GM12892 (cell line): Measurements from ENCODE around the gene TSPAN13.

Experiments
- DNase-seq: peaks from one replicate; pipeline ENCODE4 v3.0.0; 2011; ENCODE audit not compliant: insufficient read length
- FAIRE-seq: peaks from 2 replicates; lab custom pipeline; 2011; peaks lifted over from hg19 to GRCh38; lab: Jason Lieb, UNC
- POLR2A ChIP-seq: IDR thresholded peaks from 2 replicates; pipeline ENCODE4 v1.6.1; 2011; ENCODE audit warnings: low read depth, low read length, control low read depth
- POLR2AphosphoS5 ChIP-seq: IDR thresholded peaks from 2 replicates; pipeline ENCODE4 v1.6.1; 2011; ENCODE audit warnings: low read depth, low read length, control low read depth
- TAF1 ChIP-seq: IDR thresholded peaks from 2 replicates; pipeline ENCODE4 v1.6.1; 2011; ENCODE audit warnings: low read depth, mild to moderate bottlenecking, control low read depth, low read length, borderline replicate concordance

Gene TSPAN13

DNA sequence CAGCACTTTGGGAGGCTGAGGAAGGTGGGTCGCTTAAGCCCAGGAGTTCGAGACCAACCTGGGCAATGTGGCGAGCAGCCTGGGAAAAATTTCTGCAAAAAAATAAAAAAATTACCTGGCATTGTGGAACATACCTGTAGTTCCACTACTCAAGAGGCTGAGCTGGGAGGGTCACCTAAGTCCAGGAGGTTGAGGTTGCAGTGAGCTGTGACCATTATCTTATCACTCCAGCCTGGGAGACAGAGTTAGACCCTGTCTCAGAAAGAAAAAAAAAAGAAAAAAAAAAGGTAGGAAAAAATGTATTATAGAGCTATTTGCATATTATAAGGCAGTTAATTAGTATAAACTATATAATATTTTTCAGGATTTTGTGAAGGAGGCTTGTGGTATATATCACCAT, 11.0 kb upstream of the TSPAN13 start:
- no peak for FAIRE-seq
- DNase-seq: no peak
- TF ChIP-seq POLR2AphosphoS5 (no peak), POLR2A (no peak), TAF1 (no peak)

DNA sequence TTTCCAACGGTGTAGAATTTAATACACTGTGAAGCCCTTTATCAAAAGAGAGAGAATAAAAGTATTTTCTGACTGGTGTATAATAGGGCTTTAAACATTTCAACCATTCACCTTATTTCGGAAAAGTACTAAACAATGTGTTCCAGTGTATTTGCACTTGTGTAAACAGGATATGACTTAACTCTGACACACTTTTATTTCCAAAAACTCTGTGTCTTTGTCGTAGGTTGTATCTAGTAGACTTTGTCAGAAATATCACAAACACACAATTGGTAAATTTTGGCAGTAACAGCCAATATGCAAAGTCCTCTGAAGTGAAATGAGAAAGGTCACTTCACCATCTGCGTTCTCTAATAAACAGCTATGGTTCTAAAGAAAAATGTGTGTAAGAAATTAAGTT, 10.3 kb upstream of the TSPAN13 start:
- DNase-seq (no peak), FAIRE-seq (no peak)
- no peak for TF ChIP-seq POLR2A
- TF ChIP-seq TAF1: no peak
- no peak for TF ChIP-seq POLR2AphosphoS5

DNA sequence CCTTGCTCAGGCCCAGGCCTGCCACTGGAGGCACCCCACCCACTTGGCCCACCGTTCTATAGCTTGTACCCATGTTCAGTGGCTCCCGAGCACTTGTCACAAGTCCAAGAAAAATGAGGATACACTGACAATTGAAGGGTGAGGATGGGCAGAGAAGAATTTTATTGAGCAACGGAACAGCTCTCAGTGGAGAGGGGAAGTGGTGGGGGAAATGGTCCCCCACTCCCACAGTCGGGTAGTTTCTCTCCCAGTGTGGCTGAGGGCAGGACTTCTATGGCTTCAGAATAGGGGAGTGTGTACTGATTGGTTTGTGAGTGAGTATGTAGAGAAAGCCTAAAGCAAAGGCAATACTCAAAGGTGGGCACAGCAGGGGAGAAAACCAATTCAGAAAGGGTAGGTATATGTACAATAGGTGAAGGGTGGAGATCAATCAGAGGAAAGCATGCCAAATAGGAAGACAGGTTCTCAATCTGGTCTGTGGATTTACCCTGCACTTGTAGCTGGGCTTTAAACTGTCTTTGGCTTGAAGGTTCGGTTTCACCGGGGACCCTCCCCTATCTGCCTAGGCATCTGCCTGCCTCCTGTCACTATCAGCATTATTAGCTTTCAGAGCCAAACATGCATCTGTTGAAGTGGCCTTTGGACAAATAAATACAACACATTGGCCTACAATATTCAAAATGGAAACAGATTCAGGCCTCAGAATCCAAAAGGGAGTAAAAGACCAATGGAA, 8.9 kb upstream of the TSPAN13 start:
- TF ChIP-seq POLR2AphosphoS5 (no peak), TAF1 (no peak), POLR2A (no peak)
- no peak for FAIRE-seq
- no peak for DNase-seq

DNA sequence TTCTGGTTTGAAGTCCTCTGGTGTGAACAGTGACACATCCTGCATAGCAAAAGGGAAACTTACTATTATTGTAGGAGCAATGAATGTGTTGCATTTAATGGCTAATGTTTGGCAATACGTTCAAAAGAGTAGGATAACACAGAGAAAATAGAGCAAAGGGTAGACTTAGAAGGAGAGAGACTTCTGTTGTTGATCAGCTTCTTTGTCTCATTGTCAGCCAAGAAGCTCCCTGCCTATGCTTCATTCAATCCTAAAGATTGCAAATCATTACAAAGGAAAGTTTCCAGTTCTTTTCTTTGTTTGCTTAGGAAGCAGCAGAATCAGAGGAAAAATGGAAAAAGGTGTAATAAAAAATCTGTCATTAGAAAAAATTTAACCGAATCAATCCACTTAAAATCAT, 7.9 kb upstream of the TSPAN13 start:
- TF ChIP-seq TAF1: no peak
- no peak for DNase-seq
- FAIRE-seq: no peak

DNA sequence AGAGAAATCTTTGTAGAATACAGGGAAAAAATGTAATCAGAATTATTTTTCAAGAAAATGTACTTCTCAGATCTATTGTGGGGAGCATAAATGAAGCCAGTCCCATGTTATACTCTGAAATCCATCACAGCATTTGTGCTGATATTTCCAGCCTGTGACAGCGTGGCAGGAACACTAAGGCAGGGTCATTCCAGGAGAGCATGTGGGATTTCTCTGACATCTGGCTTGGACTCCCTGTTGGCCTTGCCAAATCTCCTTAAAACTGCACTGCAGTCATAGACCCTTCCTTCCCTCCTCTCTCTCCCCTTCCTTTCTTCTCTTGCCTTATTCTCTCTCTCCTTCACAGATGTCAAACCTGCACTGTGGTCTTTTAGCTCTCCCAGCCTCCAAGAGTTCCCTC, 6.5 kb upstream of the TSPAN13 start:
- TF ChIP-seq POLR2AphosphoS5: no peak
- no peak for TF ChIP-seq TAF1
- no peak for TF ChIP-seq POLR2A
- DNase-seq (no peak), FAIRE-seq (no peak)

DNA sequence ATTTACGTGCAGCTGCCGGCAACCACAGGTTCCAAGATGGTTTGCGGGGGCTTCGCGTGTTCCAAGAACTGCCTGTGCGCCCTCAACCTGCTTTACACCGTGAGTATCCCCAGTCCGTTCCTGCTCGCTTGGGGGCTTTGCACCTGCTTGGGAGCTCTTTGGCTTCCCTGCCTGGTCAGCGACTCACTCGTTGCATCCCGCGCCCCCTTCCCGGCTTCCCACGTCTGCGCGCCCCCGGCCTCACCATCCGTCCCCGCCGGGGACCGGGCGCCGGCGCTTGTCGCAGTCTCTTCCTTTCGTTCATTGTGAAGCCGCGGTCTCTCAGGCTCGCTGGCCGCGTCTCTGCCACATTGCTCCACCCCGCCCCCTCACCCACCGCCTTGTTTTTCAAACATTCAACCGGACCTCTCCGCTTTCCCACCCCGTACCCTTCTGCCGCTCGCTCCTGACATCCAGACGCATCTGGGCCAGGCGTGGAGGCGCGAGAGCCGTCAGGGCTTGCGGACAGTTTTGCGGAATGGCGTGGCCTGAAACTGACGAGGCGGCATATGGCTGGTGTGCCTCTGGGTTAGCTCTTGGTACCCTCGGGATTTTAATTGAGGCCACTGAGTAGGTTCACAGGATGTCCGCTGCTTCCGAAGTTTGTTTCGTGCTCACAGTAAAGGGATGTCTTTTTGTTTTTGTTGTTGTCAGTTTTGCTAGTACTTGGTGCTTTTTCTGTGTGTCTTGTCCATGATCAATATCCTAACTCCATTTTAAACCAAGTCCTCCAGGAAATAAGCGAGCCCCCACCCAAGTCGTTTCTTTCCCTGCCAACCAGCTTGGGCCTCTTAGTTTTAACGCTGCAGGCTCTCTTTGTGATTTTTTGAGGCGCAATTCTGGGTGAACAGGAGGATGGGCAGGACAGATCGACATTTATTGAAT, 639 bp downstream of the TSPAN13 start:
- no peak for FAIRE-seq
- TF ChIP-seq TAF1 (no peak), POLR2A (no peak), POLR2AphosphoS5 (no peak)
- no peak for DNase-seq

DNA sequence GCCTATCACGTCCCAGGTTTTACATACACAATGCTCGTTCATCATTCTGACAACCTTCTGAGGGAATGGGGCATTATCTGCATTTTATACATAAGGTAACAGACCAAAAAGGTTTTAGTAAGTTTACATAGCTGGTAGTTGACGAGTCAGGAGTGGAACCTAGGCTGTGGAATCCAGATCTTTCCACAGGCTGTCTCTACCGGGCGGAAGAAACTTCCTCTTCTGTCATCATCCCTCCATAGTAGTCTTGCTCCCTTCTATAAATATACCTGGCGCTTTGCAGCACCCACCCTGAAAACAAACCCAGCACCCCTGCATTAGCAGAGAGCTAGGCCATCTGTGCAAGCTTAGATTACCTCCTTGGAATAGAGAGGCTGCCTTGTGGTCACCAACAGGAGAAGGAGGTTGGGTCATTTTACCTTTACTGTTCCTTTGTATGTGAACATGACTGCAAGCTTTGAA, 1.3 kb downstream of the TSPAN13 start:
- no peak for FAIRE-seq
- no peak for DNase-seq
- TF ChIP-seq POLR2AphosphoS5: no peak
- TF ChIP-seq TAF1: no peak
- no peak for TF ChIP-seq POLR2A

DNA sequence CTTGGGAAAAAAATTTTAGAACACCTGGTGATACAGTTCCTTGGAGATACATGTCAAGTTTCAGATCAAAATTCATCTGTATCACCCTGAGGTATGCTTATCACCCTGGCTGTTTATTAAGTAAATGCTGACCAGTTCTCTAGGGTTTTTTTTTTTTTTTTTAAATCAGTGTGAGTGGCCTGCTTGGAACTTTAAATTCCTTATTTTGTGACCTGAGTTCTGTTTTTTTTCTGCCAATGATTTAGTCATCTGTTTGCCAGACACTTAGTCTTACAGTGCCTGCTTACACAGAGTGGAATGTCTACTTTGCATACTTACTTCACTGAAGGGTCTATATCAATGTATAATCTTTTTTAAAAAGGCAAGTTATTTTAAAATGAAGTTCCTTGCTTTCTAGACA, 1.8 kb downstream of the TSPAN13 start:
- TF ChIP-seq POLR2A (no peak), TAF1 (no peak), POLR2AphosphoS5 (no peak)
- DNase-seq (no peak), FAIRE-seq (no peak)

DNA sequence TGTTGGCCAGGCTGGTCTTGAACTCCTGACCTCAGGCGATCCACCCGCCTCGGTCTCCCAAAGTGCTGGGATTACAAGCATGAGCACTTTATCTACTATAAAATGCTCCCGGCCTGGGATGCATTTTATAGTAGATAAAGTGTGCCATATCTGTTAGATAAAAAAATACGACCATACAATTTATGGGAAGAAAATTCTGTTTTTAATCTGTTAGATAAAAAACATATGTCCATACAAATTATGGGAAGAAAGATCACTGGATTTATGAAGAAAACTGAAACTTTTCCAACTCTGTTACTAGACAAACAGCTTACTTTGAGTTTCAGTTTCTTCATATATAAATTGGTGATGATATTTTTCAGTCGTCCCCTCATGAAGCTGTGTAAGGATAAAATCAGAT, 4.5 kb downstream of the TSPAN13 start:
- FAIRE-seq (no peak), DNase-seq (no peak)
- TF ChIP-seq POLR2AphosphoS5: no peak
- TF ChIP-seq POLR2A: no peak
- TF ChIP-seq TAF1: no peak

DNA sequence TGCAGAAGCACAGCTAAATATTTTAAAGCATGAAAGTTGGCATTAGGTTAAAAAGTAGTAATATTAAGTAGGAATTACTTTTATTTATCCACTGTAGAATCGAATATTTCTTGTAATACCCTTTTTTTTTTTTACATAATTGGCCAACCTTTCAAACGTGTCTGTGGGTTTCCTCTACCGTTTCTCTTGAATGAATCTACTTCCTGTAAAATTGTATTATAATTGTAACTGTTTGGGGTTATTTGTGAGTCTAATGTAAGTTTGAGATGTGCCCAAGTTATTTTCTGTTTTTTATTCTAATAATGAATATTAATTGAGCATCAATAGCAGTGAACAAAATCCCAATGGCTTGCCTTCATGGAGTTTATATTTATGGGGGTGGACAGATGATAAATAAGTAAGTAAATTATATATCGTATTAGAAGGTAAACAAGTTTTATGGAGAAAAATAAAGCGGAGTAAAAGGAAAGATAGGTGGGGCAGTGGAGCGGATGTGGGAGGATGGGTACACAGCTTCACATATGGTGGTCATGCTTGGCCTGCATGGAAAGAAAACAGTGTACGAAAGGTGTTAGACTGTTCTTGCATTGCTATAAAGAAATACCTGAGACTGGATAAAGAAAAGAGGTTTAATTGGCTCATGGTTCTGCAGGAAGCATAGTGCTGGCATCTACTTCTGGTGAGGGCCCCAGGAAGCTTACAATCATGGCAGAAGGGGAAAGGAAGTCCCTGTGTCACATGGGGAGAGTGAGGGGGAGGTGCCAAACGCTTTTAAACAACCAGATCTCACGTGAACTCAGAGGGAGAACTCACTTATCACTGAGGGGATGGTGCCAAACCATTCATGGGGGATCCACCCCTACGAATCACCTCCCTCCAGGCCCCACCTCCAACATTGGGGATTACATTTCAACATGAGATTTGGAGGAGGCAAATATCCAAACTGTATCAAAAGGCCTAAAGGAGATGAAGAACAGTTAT, 5.4 kb downstream of the TSPAN13 start:
- DNase-seq (no peak), FAIRE-seq (no peak)
- no peak for TF ChIP-seq TAF1
- no peak for TF ChIP-seq POLR2AphosphoS5
- TF ChIP-seq POLR2A: no peak

DNA sequence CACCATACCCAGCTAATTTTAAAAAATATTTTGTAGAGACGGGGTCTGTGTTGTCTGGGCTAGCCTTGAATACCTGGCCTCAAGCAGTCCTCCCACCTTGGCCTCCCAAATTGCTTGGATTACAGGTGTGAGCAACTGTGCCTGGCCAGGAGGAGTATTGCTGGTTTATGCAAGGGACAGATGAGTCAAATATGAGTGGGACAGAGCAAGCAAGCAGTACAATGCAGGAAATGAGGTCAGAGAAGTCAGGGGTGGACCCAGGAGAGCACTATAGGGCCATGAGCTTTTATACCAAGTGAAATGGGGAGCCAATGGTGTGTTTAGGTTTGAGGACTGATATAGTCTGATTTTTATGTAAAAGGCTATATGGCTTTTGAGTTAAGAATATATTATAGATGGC, 6.3 kb downstream of the TSPAN13 start:
- DNase-seq: no peak
- FAIRE-seq: no peak
- TF ChIP-seq POLR2A: no peak
- no peak for TF ChIP-seq TAF1
- TF ChIP-seq POLR2AphosphoS5: no peak
